Gastroesophageal sphincter (tissue), 4 donors: ENCODE results near the gene PIK3C3. TPM values are rescaled to one million over a fixed set of nuclear protein-coding genes. Genes with fewer than 3 reads are reported as not detected.

Source experiments
- ATAC-seq: fragments of 150-250 bp; one replicate; pipeline ENCODE4 v1.9.1; 2016; ENCODE audit warnings: mild to moderate bottlenecking, moderate library complexity
- H3K27ac ChIP-seq, 4 donors: fragments of 200-600 bp; sonication (generic) in 3 of 4; 1 replicate in 3 of 4; 2 replicates in 1 of 4; pipeline ENCODE4 v1.5.1; 2016 to 2019
- H3K27me3 ChIP-seq: fragments of 200-600 bp; sonication (generic); one replicate; pipeline ENCODE4 v1.5.1; 2019
- H3K36me3 ChIP-seq, 2 donors: fragments of 200-600 bp; sonication (generic); one replicate each; pipeline ENCODE4 v1.5.1; 2019; ENCODE audit warnings: control low read depth in 1 of 2
- H3K4me1 ChIP-seq, 3 donors: fragments of 200-600 bp; sonication (generic); 1 replicate in 2 of 3; 2 replicates in 1 of 3; pipeline ENCODE4 v1.5.1; 2016 to 2019; ENCODE audit warnings: control low read depth in 2 of 3
- H3K4me3 ChIP-seq, 2 donors: fragments of 200-600 bp; sonication (generic); one replicate each; pipeline ENCODE4 v1.5.1; 2019; ENCODE audit warnings: mild to moderate bottlenecking in 1 of 2, moderate library complexity in 1 of 2
- H3K9me3 ChIP-seq, 3 donors: fragments of 200-600 bp; sonication (generic); one replicate each; pipeline ENCODE4 v1.5.1; 2017 to 2019; ENCODE audit warnings: control low read depth in 2 of 3
- CTCF ChIP-seq, 4 experiments: fragments of 200-600 bp in 2 of 4; fragments of 450-650 bp in 2 of 4; sonication (generic) in 1 of 4; IDR thresholded peaks; one replicate each; pipeline ENCODE4 v1.5.1; 2017 to 2019; ENCODE audit warnings: antibody characterized with exemption in 4 of 4, mild to moderate bottlenecking in 2 of 4, moderate library complexity in 2 of 4
- EP300 ChIP-seq: sonication (generic); formaldehyde crosslinking; IDR thresholded peaks from one replicate; pipeline ENCODE4 v1.6.1; 2017; ENCODE audit warnings: antibody characterized with exemption, mild to moderate bottlenecking
- POLR2A ChIP-seq, 2 donors: fragments of 450-650 bp; IDR thresholded peaks; one replicate each; pipeline ENCODE4 v1.6.1; 2017; ENCODE audit warnings: antibody characterized with exemption in 2 of 2, mild to moderate bottlenecking in 2 of 2, moderate library complexity in 1 of 2
- POLR2AphosphoS5 ChIP-seq: sonication (generic); formaldehyde crosslinking; IDR thresholded peaks from one replicate; pipeline ENCODE4 v1.6.1; 2017; ENCODE audit warnings: antibody characterized with exemption
- WGBS, 2 donors: methylation state at CpG; one replicate each; pipeline ENCODE4 v1.1.5; 2018; ENCODE audit warnings: low coverage in 1 of 2; 5-methylcytosine and 5-hydroxymethylcytosine counted together
- total RNA-seq, 4 donors: library from RNA; depleted of rRNA; stranded (reverse); fragments of >200 nt; gene quantifications; one replicate each; pipeline ENCODE4 v1.1.0, GENCODE V29; 2016

Gene PIK3C3
- total RNA-seq, result 10 to 100 TPM; 34.2 to 55.6 (median 40.9) TPM

GRCh38 chr18:41954827-41955613 lies at the start of gene PIK3C3:
Gene PIK3C3 (plus strand): TSS chr18:41955234. CDS start chr18:41955292, 58 bp downstream.
- H3K4me3 ChIP-seq, result peak within 1 kb of the TSS; percentile 81 to 96
- peaks cover 0 to 28% (median 6%) of the 10 kb centered on the region in 3 donors for H3K4me1 ChIP-seq
- H3K27me3 ChIP-seq, result no peaks in the 10 kb centered on the region
- 0 to 3% methylated on average over 17 to 21 of the region's 38 CpGs for WGBS, 2 donors
- ATAC-seq, result peak; percentile 99
- H3K27ac ChIP-seq, result peak within 1 kb of the TSS; percentile 51 to 82 (median 80)
- TF ChIP-seq POLR2A (IDR thresholded peaks at IDR 0.05) (peak in 1 of 2 donors; percentile 38), EP300 (no peak), POLR2AphosphoS5 (peak; percentile 51), CTCF (IDR thresholded peaks at IDR 0.05) (no peak)
- peaks cover 0 to 23% of the 10 kb centered on the region in 2 donors for H3K36me3 ChIP-seq
- H3K9me3 ChIP-seq, result no peaks in the 10 kb centered on the region

- no peak for ATAC-seq
- Histone ChIP-seq H3K36me3 (no peaks in the 10 kb centered on the region), H3K27ac (no peak overlapping the region), H3K9me3 (no peaks in the 10 kb centered on the region), H3K4me1 (no peaks in the 10 kb centered on the region), H3K4me3 (no peak overlapping the region), H3K27me3 (no peaks in the 10 kb centered on the region)
- no peak for TF ChIP-seq CTCF (IDR thresholded peaks at IDR 0.05)
- no peak for TF ChIP-seq POLR2AphosphoS5
- no peak for TF ChIP-seq EP300
- no peak for TF ChIP-seq POLR2A (IDR thresholded peaks at IDR 0.05)
- WGBS, 2 donors, result 83% methylated on average over 1 of the region's 1 CpG; no CpG with 5 or more reads in 1 of the 2 donors
These were observed 49.1 kb upstream of the PIK3C3 start for GRCh38 chr18:41905786-41906527.

- TF ChIP-seq EP300 (no peak), CTCF (IDR thresholded peaks at IDR 0.05) (peak; percentile 32 to 63 (median 38)), POLR2AphosphoS5 (no peak)
- WGBS, 2 donors, result 31 to 32% methylated on average over 6 of the region's 6 CpGs
These were observed 48.4 kb upstream of the PIK3C3 start for GRCh38 chr18:41906528-41907146.

GRCh38 chr18:41917181-41917580 lies 37.9 kb upstream of the PIK3C3 start:
- TF ChIP-seq POLR2AphosphoS5 (no peak), POLR2A (IDR thresholded peaks at IDR 0.05) (no peak), CTCF (IDR thresholded peaks at IDR 0.05) (no peak), EP300 (no peak)
- Histone ChIP-seq H3K27me3 (no peaks in the 10 kb centered on the region), H3K9me3 (no peaks in the 10 kb centered on the region), H3K4me3 (no peak overlapping the region), H3K36me3 (no peaks in the 10 kb centered on the region), H3K27ac (no peak overlapping the region), H3K4me1 (no peaks in the 10 kb centered on the region)
- no peak for ATAC-seq
- 69 to 92% methylated on average over 3 of the region's 3 CpGs for WGBS, 2 donors

More at GRCh38 chr18:41906528-41907146, 48.4 kb upstream of the PIK3C3 start:
- no peak for ATAC-seq
- Histone ChIP-seq H3K27me3 (no peaks in the 10 kb centered on the region), H3K4me1 (no peaks in the 10 kb centered on the region), H3K27ac (no peak overlapping the region), H3K9me3 (no peaks in the 10 kb centered on the region), H3K4me3 (no peak overlapping the region), H3K36me3 (no peaks in the 10 kb centered on the region)
